Ishikawa (cell line): ENCODE measurements around the gene CLCC1.

Experiments used
- CEBPB ChIP-seq: IDR thresholded peaks from 2 replicates; pipeline ENCODE4 v1.6.1; 2012
- CREB1 ChIP-seq: IDR thresholded peaks from 2 replicates; pipeline ENCODE4 v1.6.1; 2012; ENCODE audit warnings: low read depth
- EGR1 ChIP-seq: IDR thresholded peaks from 2 replicates; pipeline ENCODE4 v1.6.1; 2012
- EP300 ChIP-seq: IDR thresholded peaks from 2 replicates; pipeline ENCODE4 v1.6.1; 2012; ENCODE audit warnings: borderline replicate concordance
- FOXM1 ChIP-seq: IDR thresholded peaks from 2 replicates; pipeline ENCODE4 v1.6.1; 2012; ENCODE audit warnings: low read depth, borderline replicate concordance
- MAX ChIP-seq: IDR thresholded peaks from 2 replicates; pipeline ENCODE4 v1.6.1; 2012
- NFIC ChIP-seq: IDR thresholded peaks from 2 replicates; pipeline ENCODE4 v1.6.1; 2012
- RAD21 ChIP-seq: IDR thresholded peaks from 2 replicates; pipeline ENCODE4 v1.6.1; 2012; ENCODE audit warnings: low read depth
- REST ChIP-seq: IDR thresholded peaks from 2 replicates; pipeline ENCODE4 v1.6.1; 2012; ENCODE audit warnings: low read depth, mild to moderate bottlenecking
- TAF1 ChIP-seq: IDR thresholded peaks from 2 replicates; pipeline ENCODE4 v1.6.1; 2012; ENCODE audit warnings: low read depth, mild to moderate bottlenecking
- TCF12 ChIP-seq: IDR thresholded peaks from 2 replicates; pipeline ENCODE4 v1.6.1; 2012; ENCODE audit warnings: low read depth
- TEAD4 ChIP-seq: IDR thresholded peaks from 2 replicates; pipeline ENCODE4 v1.6.1; 2012
- USF1 ChIP-seq: IDR thresholded peaks from 2 replicates; pipeline ENCODE4 v1.6.1; 2012
- YY1 ChIP-seq: IDR thresholded peaks from 2 replicates; pipeline ENCODE4 v1.6.1; 2012; ENCODE audit warnings: low read depth
- ZBTB7A ChIP-seq: IDR thresholded peaks from 2 replicates; pipeline ENCODE4 v1.6.1; 2012; ENCODE audit warnings: low read depth

The CLCC1 gene

GRCh38 chr1:108963052-108963686 is at the start of gene CLCC1:
Gene CLCC1 (minus strand): TSS chr1:108963484. CDS start chr1:108950437, 13,047 bp downstream.
- TF ChIP-seq TAF1 = peak; percentile 84
- TF ChIP-seq MAX = peak; percentile 94
- TF ChIP-seq EGR1 = no peak
- TF ChIP-seq REST = no peak
- peak; percentile 72; the same call in 1 of the 2 replicates for TF ChIP-seq CREB1
- TF ChIP-seq FOXM1 = 0 out of 2 replicates have a peak, but pooled peaks have one; percentile 20
- 0 out of 2 replicates have a peak, but pooled peaks have one; percentile 8 for TF ChIP-seq EP300
- no peak; the same call in 1 of the 2 replicates for TF ChIP-seq YY1
- TF ChIP-seq TEAD4 = peak; percentile 69

GRCh38 chr1:109011335-109011734 is 48.1 kb upstream of the CLCC1 start:
- TF ChIP-seq MAX (no peak), ZBTB7A (no peak)

GRCh38 chr1:108983114-108983513 is 19.8 kb upstream of the CLCC1 start:
- TF ChIP-seq CEBPB = no peak
- TF ChIP-seq NFIC = no peak
- TF ChIP-seq TAF1 = no peak
- no peak for TF ChIP-seq TCF12
- TF ChIP-seq MAX = no peak
- no peak for TF ChIP-seq RAD21
- TF ChIP-seq FOXM1 = no peak
- no peak for TF ChIP-seq EGR1
- no peak for TF ChIP-seq ZBTB7A
- no peak for TF ChIP-seq EP300
- no peak for TF ChIP-seq USF1
- no peak for TF ChIP-seq REST
- no peak for TF ChIP-seq YY1
- no peak for TF ChIP-seq TEAD4
- TF ChIP-seq CREB1 = no peak

- TF ChIP-seq TEAD4 (no peak), YY1 (no peak), REST (no peak), TCF12 (no peak), NFIC (no peak), FOXM1 (no peak), MAX (no peak), ZBTB7A (no peak)
Observed at GRCh38 chr1:108976658-108977057, 13.4 kb upstream of the CLCC1 start.

GRCh38 chr1:108972951-108973350 is 9.7 kb upstream of the CLCC1 start:
- TF ChIP-seq NFIC (no peak), TCF12 (no peak), USF1 (no peak), CREB1 (no peak), TAF1 (no peak), REST (no peak), EGR1 (no peak), MAX (no peak)
